ENCODE measurements around the gene ABCB10.
"Not testable (repeated sequence)": the region's sequence is repeated elsewhere in the genome, so short reads cannot be mapped to it uniquely, and the experiment has no call there.

Gene ABCB10

GRCh38 chr1:229531326-229531725 lies 27.2 kb downstream of the ABCB10 start:
- TF ChIP-seq, protein P1, sequence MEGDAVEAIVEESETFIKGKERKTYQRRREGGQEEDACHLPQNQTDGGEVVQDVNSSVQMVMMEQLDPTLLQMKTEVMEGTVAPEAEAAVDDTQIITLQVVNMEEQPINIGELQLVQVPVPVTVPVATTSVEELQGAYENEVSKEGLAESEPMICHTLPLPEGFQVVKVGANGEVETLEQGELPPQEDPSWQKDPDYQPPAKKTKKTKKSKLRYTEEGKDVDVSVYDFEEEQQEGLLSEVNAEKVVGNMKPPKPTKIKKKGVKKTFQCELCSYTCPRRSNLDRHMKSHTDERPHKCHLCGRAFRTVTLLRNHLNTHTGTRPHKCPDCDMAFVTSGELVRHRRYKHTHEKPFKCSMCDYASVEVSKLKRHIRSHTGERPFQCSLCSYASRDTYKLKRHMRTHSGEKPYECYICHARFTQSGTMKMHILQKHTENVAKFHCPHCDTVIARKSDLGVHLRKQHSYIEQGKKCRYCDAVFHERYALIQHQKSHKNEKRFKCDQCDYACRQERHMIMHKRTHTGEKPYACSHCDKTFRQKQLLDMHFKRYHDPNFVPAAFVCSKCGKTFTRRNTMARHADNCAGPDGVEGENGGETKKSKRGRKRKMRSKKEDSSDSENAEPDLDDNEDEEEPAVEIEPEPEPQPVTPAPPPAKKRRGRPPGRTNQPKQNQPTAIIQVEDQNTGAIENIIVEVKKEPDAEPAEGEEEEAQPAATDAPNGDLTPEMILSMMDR (conservative IDR thresholded peaks at IDR 0.05; ENCODE audit: low read depth, low read length): no peak
- no peak for DNase-seq (ENCODE audit: low read depth)
- H3K4me3 ChIP-seq (ENCODE audit: low read length): no peak overlapping the region

GRCh38 chr1:229529639-229530038 lies 28.9 kb downstream of the ABCB10 start:
- DNase-seq (ENCODE audit: low read depth): no peak
- no peak overlapping the region for H3K4me3 ChIP-seq (ENCODE audit: low read length)
- TF ChIP-seq, protein P1 (conservative IDR thresholded peaks at IDR 0.05; ENCODE audit: low read depth, low read length): no peak

- no peak for DNase-seq (ENCODE audit: low read depth)
- H3K4me3 ChIP-seq (ENCODE audit: low read length): no peak overlapping the region
- TF ChIP-seq, protein P1 (conservative IDR thresholded peaks at IDR 0.05; ENCODE audit: low read depth, low read length): no peak
These were observed 31.8 kb downstream of the ABCB10 start for GRCh38 chr1:229526695-229527094.

- no peak overlapping the region for H3K4me3 ChIP-seq (ENCODE audit: low read length)
- TF ChIP-seq, protein P1 (conservative IDR thresholded peaks at IDR 0.05; ENCODE audit: low read depth, low read length): no peak
These were observed 35.5 kb downstream of the ABCB10 start for GRCh38 chr1:229523052-229523451.

GRCh38 chr1:229514578-229515275 lies 43.8 kb downstream of the ABCB10 start:
- TF ChIP-seq, protein P1 (conservative IDR thresholded peaks at IDR 0.05; ENCODE audit: low read depth, low read length): peak; percentile 95
- H3K4me3 ChIP-seq (ENCODE audit: low read length): no peak overlapping the region
- DNase-seq (ENCODE audit: low read depth): peak; percentile 11

More at GRCh38 chr1:229523052-229523451, 35.5 kb downstream of the ABCB10 start:
- DNase-seq (ENCODE audit: low read depth): no peak

GRCh38 chr1:229511625-229512024 lies 46.9 kb downstream of the ABCB10 start:
- H3K4me3 ChIP-seq (ENCODE audit: low read length); DNase-seq (ENCODE audit: low read depth): not testable (repeated sequence)

DNA sequence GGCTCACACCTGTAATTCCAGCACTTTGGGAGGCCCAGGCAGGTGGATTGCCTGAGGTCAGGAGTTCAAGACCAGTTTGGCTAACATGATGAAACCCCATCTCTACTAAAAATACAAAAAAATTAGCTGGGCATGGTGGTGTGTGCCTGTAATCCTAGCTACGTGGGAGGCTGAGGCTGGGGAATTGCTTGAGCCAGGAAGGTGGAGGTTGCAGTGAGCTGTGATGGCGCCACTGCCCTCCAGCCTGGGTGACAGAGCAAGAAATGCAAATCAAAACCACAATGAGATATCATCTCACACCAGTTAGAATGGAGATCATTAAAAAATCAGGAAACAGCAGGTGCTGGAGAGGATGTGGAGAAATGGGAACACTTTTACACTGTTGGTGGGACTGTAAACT lies 47.3 kb downstream of the ABCB10 start:
- not testable (repeated sequence) for DNase-seq (ENCODE audit: low read depth); H3K4me3 ChIP-seq (ENCODE audit: low read length)

DNA sequence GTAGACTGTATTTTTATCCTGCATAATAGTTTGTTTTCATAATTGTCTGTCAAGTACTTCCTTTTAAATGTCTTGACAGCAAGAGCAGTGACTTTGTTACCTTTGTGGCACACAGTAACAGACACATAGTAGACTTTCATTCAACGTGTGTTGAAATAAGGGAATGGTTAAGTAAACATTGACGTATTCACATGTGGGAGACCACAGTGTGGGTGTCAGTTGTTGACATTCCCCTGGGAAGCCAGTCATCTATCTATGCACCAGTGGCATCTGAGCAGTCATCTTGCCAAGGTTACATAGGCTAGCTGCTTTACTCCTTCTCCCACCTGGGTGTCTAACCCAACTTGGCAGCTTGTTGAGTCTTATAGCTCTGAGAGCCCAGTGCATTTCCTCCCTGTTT lies 48.9 kb downstream of the ABCB10 start:
- H3K4me3 ChIP-seq (ENCODE audit: low read length): no peak overlapping the region
- TF ChIP-seq, protein P1 (conservative IDR thresholded peaks at IDR 0.05; ENCODE audit: low read depth, low read length): no peak
- no peak for DNase-seq (ENCODE audit: low read depth)

All from retinal pigment epithelial cell (primary cell).